K562 (cell line): ENCODE data around the gene CAMK1D. TPM values are rescaled to one million over a fixed set of nuclear protein-coding genes. Genes with fewer than 3 reads are reported as not detected.

Source experiments
- ATAC-seq: fragments of 200-7000 bp; cut with Tn5 transposase; 3 replicates; pipeline ENCODE4 v1.9.1; 2020; ENCODE audit warnings: moderate library complexity
- BruUV-seq: library from RNA; stranded (reverse); fragments of 400-500 nt; replicated peaks from 2 replicates; lab custom pipeline; 2021; lab: Mats Ljungman, UMichigan
- CTCF ChIA-PET: fragments of 300-600 bp; formaldehyde crosslinking; extraction: SDS; loops from one replicate; lab custom pipeline; 2021; ENCODE audit warnings: low intra/inter-chr PET ratio; lab: Yijun Ruan, JAX
- POLR2A ChIA-PET: fragments of 300-600, 350-650 bp; sonication (Branson Sonifier 250); formaldehyde crosslinking; extraction: SDS; loops from one replicate; lab custom pipeline; 2021; ENCODE audit warnings: antibody characterized with exemption, inconsistent platforms; lab: Yijun Ruan, JAX
- DNase-seq, 4 experiments: peaks; one replicate each; pipeline versions ENCODE4 v3.0.0 to v3.0.0-alpha.2; 2011 to 2018; ENCODE audit warnings: low spot score in 3 of 4, mixed read lengths in 3 of 4; ENCODE audit errors: extremely low read depth in 1 of 4
- FAIRE-seq: peaks from 2 replicates; lab custom pipeline; 2011; peaks lifted over from hg19 to GRCh38; lab: Jason Lieb, UNC
- H2AFZ ChIP-seq: 2 replicates; pipeline ENCODE4 v1.6.0; 2011; ENCODE audit warnings: low read depth, low read length, control low read depth, inconsistent platforms
- H3K27ac ChIP-seq: fragments of 200-600 bp; 3 replicates; pipeline ENCODE4 v1.8.0; 2011; ENCODE audit warnings: low read depth, mild to moderate bottlenecking, control low read depth, inconsistent platforms, low read length, moderate library complexity, mixed read lengths; ENCODE audit errors: extremely low read depth
- H3K27me3 ChIP-seq, 2 experiments: fragments of 300-600 bp in 1 of 2; 2 replicates in 1 of 2; 3 replicates in 1 of 2; pipeline versions ENCODE4 v1.6.0 to v1.8.0; 2011; ENCODE audit warnings: inconsistent platforms in 2 of 2, low read length in 2 of 2, mild to moderate bottlenecking in 1 of 2, mixed read lengths in 1 of 2, moderate library complexity in 1 of 2; ENCODE audit not compliant: control insufficient read depth in 2 of 2, insufficient read depth in 2 of 2
- H3K36me3 ChIP-seq: fragments of 300-600 bp; 3 replicates; pipeline ENCODE4 v1.8.0; 2011; ENCODE audit warnings: mild to moderate bottlenecking, low read length, inconsistent platforms; ENCODE audit not compliant: control insufficient read depth, insufficient read depth
- H3K4me1 ChIP-seq, 2 experiments: fragments of 200-600 bp in 1 of 2; replicated peaks in 1 of 2; 2 replicates in 1 of 2; 3 replicates in 1 of 2; pipeline versions ENCODE4 v1.5.1 to v1.8.0; 2011; ENCODE audit warnings: inconsistent platforms in 2 of 2, low read length in 2 of 2, mild to moderate bottlenecking in 1 of 2, mixed read lengths in 1 of 2, moderate library complexity in 1 of 2; ENCODE audit not compliant: control insufficient read depth in 2 of 2, insufficient read depth in 2 of 2
- H3K4me2 ChIP-seq: 2 replicates; pipeline ENCODE4 v1.6.1; 2011; ENCODE audit warnings: low read length, control low read depth, inconsistent platforms, mixed read lengths; ENCODE audit not compliant: insufficient read depth
- H3K4me3 ChIP-seq: fragments of 200-600 bp; sonication (generic), shearing (Covaris generic); 2 replicates; pipeline ENCODE4 v1.5.1; 2016; ENCODE audit warnings: control low read depth, inconsistent platforms
- H3K79me2 ChIP-seq: fragments of 200-600 bp; 3 replicates; pipeline ENCODE4 v1.8.0; 2011; ENCODE audit warnings: low read length, inconsistent platforms; ENCODE audit not compliant: control insufficient read depth, insufficient read depth
- H3K9ac ChIP-seq, 2 experiments: 2 replicates each; pipeline versions ENCODE4 v1.6.0 to v1.6.1; 2011; ENCODE audit warnings: low read depth in 2 of 2, low read length in 2 of 2, control low read depth in 1 of 2, inconsistent platforms in 1 of 2, mild to moderate bottlenecking in 1 of 2, mixed read lengths in 1 of 2; ENCODE audit not compliant: insufficient read depth in 1 of 2
- H3K9me1 ChIP-seq: one replicate; pipeline ENCODE4 v1.6.0; 2011; ENCODE audit warnings: inconsistent platforms, mild to moderate bottlenecking, low read length, moderate library complexity; ENCODE audit not compliant: control insufficient read depth, insufficient read depth
- H3K9me3 ChIP-seq: replicated peaks from 2 replicates; pipeline ENCODE4 v1.5.1; 2011; ENCODE audit warnings: low read depth, low read length, inconsistent platforms; ENCODE audit not compliant: control insufficient read depth, insufficient read depth
- H4K20me1 ChIP-seq: replicated peaks from 2 replicates; pipeline ENCODE4 v1.6.1; 2011; ENCODE audit warnings: low read length, inconsistent platforms, mixed read lengths; ENCODE audit not compliant: control insufficient read depth, insufficient read depth
- CAMTA2 ChIP-seq: fragments of 250-450 bp; sonication (Bioruptor Pico); conservative IDR thresholded peaks from 2 replicates; pipeline ENCODE4 v1.5.1; 2022
- CBX5 ChIP-seq: IDR thresholded peaks from 2 replicates; pipeline ENCODE4 v1.6.1; 2014; ENCODE audit warnings: low read depth, borderline replicate concordance
- NR1H2 ChIP-seq: sonication (generic); formaldehyde crosslinking; IDR thresholded peaks from 2 replicates; pipeline ENCODE4 v1.4.0; 2020; ENCODE audit warnings: mild to moderate bottlenecking, missing genetic modification reagents
- SP2 ChIP-seq: IDR thresholded peaks from 2 replicates; pipeline ENCODE4 v1.6.1; 2011; ENCODE audit warnings: mild to moderate bottlenecking, low read depth, low read length, moderate library complexity; ENCODE audit not compliant: poor library complexity, severe bottlenecking; ENCODE audit errors: extremely low read depth
- TAF1 ChIP-seq: IDR thresholded peaks from 2 replicates; pipeline ENCODE4 v1.6.1; 2011; ENCODE audit warnings: mild to moderate bottlenecking, low read length, moderate library complexity; ENCODE audit not compliant: insufficient read depth, control insufficient read depth, severe bottlenecking; ENCODE audit errors: extremely low read depth
- ZFP36 ChIP-seq: fragments of 150-350 bp; IDR thresholded peaks from 2 replicates; pipeline ENCODE4 v1.6.1; 2018; ENCODE audit warnings: low read length, low read depth; ENCODE audit not compliant: partially characterized antibody
- ZKSCAN3 ChIP-seq: fragments of 250-450 bp; sonication (Bioruptor Pico); IDR thresholded peaks from 2 replicates; pipeline ENCODE4 v1.4.0; 2020
- WGBS: fragments of 100-300 bp; shearing (Covaris generic); methylation state at CpG from one replicate; pipeline ENCODE4 v1.1.6; 2016; ENCODE audit warnings: low coverage, mixed read lengths; ENCODE audit not compliant: insufficient coverage; ENCODE audit errors: missing lambda C conversion rate; 5-methylcytosine and 5-hydroxymethylcytosine counted together
- in situ Hi-C: fragments of 300-500 bp; cut with MboI; formaldehyde crosslinking; loops from 4 replicates; pipeline ENCODE4 v1.15.0; 2018; ENCODE audit warnings: inconsistent platforms, mixed read lengths
- intact Hi-C: fragments of 100-400 bp; cut with micrococcal nuclease; formaldehyde crosslinking; loops from 2 replicates; pipeline ENCODE4 v1.14.2; 2022
- polyA plus RNA-seq, 8 experiments: library from polyadenylated mRNA; depleted of rRNA in 4 of 8; stranded (reverse) in 5 of 8; unstranded in 3 of 8; fragments of >200 nt; fragmentation: Nextera tagmentation in 2 of 8; fragmentation: Illumina TruSeq in 1 of 8; extraction: Ambion mirVana in 2 of 8; extraction: Trizol in 1 of 8; gene quantifications; 2 replicates each; pipeline versions ENCODE4 v1.2.1 to v1.2.3, GENCODE V29; 2011 to 2014; ENCODE audit warnings: inconsistent platforms in 1 of 8, missing spikeins in 1 of 8
- total RNA-seq, 7 experiments: library from RNA; depleted of rRNA in 6 of 7; stranded (reverse); fragments of >200 nt in 6 of 7; fragmentation: Illumina TruSeq in 2 of 7; extraction: Trizol in 2 of 7; gene quantifications; 2 replicates each; pipeline versions ENCODE4 v1.2.1 to v1.2.3, GENCODE V29; 2011 to 2021; ENCODE audit warnings: low replicate concordance in 1 of 7
- TF ChIP-seq, protein P1 (sequence below): fragments of 450-650 bp; formaldehyde crosslinking; IDR thresholded peaks from 2 replicates; pipeline ENCODE4 v1.4.0; 2020; ENCODE audit warnings: mild to moderate bottlenecking, moderate library complexity
- TF ChIP-seq, protein P2 (sequence below), 2 experiments: IDR thresholded peaks in 1 of 2; conservative IDR thresholded peaks in 1 of 2; 2 replicates each; pipeline ENCODE4 v1.6.1; 2016; ENCODE audit warnings: low read depth in 2 of 2, mild to moderate bottlenecking in 1 of 2, missing compliant biosample characterization in 1 of 2, missing genetic modification characterization in 1 of 2, moderate library complexity in 1 of 2
- TF ChIP-seq, protein P3 (sequence below): sonication (generic); formaldehyde crosslinking; IDR thresholded peaks from 2 replicates; pipeline ENCODE4 v1.8.0; 2022; ENCODE audit warnings: missing genetic modification reagents, mild to moderate bottlenecking, borderline replicate concordance

The CAMK1D gene
- total and polyA plus RNA-seq, 9 of the 15 experiments (the other 6 are each of a cell fraction or from before 2014, with no cell fraction given) = 0.12 to 0.24 (median 0.20) TPM; not detected in 5

DNA sequence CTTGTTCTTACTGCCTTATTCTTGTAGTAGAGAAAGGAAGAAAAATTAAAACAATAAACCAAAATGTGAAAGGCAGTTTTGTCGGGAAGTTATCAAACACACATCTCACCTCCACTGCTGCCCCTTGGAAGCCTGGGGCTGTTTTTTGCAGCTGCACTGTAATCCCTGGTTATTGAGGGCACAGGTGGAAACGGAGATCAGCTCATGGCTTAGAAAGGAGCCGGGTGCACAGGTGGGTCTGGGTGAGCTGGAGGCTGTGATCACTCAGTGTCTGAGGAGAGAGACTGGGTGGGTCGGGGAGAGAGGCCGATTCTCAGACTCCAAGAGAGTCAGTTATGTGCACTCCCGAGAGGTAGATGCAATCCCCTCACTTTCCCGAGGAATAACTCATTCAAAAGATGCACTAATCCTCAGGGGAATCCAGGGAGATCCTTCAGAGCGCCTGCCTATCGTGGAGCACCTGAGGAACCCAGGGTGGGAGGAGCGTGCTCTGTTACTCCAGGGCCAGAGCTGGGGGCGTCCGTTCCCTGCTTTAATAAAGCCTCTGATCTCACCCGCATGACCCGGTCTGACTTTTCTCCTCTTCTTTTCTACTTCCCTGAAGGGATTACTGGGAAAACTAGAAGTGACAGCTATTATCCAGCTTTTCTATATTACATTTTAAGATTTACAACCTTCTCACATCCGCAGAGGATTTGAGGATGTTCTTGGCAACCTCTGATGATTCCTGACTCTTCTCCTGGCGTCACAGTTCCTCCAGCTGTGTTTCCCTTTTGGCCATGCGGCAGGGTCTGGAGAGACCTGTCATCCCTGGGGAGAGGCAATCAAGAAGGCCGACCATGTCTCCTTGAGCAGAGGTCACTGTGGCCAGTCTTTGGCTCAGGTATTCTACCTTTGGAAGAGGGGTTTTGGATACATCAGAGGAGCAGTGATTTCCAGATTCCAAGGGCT, 82.1 kb downstream of the CAMK1D start:
- no TSS peak for BruUV-seq
- Histone ChIP-seq H3K4me1 (no peaks in the 10 kb centered on the region), H2AFZ (no peak overlapping the region), H4K20me1 (0 out of 2 replicates have a peak, but pooled peaks cover 4% of the 10 kb centered on the region), H3K36me3 (no peaks in the 10 kb centered on the region), H3K4me3 (no peak overlapping the region), H3K79me2 (no peaks in the 10 kb centered on the region), H3K9ac (no peak overlapping the region), H3K9me3 (no peaks in the 10 kb centered on the region), H3K27me3 (peaks cover 13 to 71% of the 10 kb centered on the region in 2 experiments; a peak in 4 of 5 replicates), H3K9me1 (no peaks in the 10 kb centered on the region), H3K27ac (no peak overlapping the region), H3K4me2 (no peak overlapping the region)
- TF ChIP-seq TAF1 (no peak), NR1H2 (CRISPR knock-in tag) (no peak), ZFP36 (no peak), ZKSCAN3 (no peak), CBX5 (no peak), CAMTA2 (CRISPR knock-in tag) (no peak), SP2 (no peak)
- TF ChIP-seq, protein P1, sequence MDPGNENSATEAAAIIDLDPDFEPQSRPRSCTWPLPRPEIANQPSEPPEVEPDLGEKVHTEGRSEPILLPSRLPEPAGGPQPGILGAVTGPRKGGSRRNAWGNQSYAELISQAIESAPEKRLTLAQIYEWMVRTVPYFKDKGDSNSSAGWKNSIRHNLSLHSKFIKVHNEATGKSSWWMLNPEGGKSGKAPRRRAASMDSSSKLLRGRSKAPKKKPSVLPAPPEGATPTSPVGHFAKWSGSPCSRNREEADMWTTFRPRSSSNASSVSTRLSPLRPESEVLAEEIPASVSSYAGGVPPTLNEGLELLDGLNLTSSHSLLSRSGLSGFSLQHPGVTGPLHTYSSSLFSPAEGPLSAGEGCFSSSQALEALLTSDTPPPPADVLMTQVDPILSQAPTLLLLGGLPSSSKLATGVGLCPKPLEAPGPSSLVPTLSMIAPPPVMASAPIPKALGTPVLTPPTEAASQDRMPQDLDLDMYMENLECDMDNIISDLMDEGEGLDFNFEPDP = no peak
- TF ChIP-seq, protein P2, sequence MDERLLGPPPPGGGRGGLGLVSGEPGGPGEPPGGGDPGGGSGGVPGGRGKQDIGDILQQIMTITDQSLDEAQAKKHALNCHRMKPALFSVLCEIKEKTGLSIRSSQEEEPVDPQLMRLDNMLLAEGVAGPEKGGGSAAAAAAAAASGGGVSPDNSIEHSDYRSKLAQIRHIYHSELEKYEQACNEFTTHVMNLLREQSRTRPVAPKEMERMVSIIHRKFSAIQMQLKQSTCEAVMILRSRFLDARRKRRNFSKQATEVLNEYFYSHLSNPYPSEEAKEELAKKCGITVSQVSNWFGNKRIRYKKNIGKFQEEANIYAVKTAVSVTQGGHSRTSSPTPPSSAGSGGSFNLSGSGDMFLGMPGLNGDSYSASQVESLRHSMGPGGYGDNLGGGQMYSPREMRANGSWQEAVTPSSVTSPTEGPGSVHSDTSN (CRISPR knock-in tag; IDR thresholded peaks at IDR 0.05; ENCODE audit: low read depth) = no peak
- TF ChIP-seq, protein P2 (tag; conservative IDR thresholded peaks at IDR 0.05; ENCODE audit: low read depth) = no peak
- TF ChIP-seq, protein P3, sequence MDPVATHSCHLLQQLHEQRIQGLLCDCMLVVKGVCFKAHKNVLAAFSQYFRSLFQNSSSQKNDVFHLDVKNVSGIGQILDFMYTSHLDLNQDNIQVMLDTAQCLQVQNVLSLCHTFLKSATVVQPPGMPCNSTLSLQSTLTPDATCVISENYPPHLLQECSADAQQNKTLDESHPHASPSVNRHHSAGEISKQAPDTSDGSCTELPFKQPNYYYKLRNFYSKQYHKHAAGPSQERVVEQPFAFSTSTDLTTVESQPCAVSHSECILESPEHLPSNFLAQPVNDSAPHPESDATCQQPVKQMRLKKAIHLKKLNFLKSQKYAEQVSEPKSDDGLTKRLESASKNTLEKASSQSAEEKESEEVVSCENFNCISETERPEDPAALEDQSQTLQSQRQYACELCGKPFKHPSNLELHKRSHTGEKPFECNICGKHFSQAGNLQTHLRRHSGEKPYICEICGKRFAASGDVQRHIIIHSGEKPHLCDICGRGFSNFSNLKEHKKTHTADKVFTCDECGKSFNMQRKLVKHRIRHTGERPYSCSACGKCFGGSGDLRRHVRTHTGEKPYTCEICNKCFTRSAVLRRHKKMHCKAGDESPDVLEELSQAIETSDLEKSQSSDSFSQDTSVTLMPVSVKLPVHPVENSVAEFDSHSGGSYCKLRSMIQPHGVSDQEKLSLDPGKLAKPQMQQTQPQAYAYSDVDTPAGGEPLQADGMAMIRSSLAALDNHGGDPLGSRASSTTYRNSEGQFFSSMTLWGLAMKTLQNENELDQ (CRISPR knock-in tag) = no peak
- ATAC-seq (no peak), DNase-seq (no peak), FAIRE-seq (no peak)
- intact Hi-C loops = no loop called here
- in situ Hi-C loops = no loop called here
- ChIA-PET CTCF (no interaction called here), POLR2A (interaction anchor here (1.0 to 1.1 kb wide), 2 partner anchors 31 to 224 kb away, joined by 3 read pairs; no protein-coding TSS in a partner anchor)
- 1% methylated on average over 16 of the region's 18 CpGs for WGBS
